Stomach smooth muscle (tissue), 2 donors: ENCODE measurements around the gene CCDC68.
"Not testable (repeated sequence)": the region's sequence is repeated elsewhere in the genome, so short reads cannot be mapped to it uniquely, and the experiment has no call there.

Source experiments
- H3K27ac ChIP-seq: one replicate; pipeline ENCODE4 v1.7.0; 2013; ENCODE audit warnings: mild to moderate bottlenecking, low read length, inconsistent platforms
- H3K27me3 ChIP-seq, 2 donors: one replicate each; pipeline ENCODE4 v1.7.0; 2013; ENCODE audit warnings: low read length in 2 of 2; ENCODE audit not compliant: insufficient read depth in 2 of 2, control insufficient read depth in 1 of 2
- H3K36me3 ChIP-seq, 2 donors: one replicate each; pipeline ENCODE4 v1.7.0; 2013; ENCODE audit warnings: low read length in 2 of 2; ENCODE audit not compliant: control insufficient read depth in 2 of 2, insufficient read depth in 2 of 2
- H3K4me1 ChIP-seq: one replicate; pipeline ENCODE4 v1.7.0; 2013; ENCODE audit warnings: low read length; ENCODE audit not compliant: control insufficient read depth, insufficient read depth
- H3K4me3 ChIP-seq, 2 donors: one replicate each; pipeline ENCODE4 v1.7.0; 2013; ENCODE audit warnings: low read length in 2 of 2
- H3K9ac ChIP-seq, 2 donors: one replicate each; pipeline ENCODE4 v1.7.0; 2013; ENCODE audit warnings: low read length in 2 of 2, mild to moderate bottlenecking in 1 of 2
- H3K9me3 ChIP-seq, 2 donors: one replicate each; pipeline ENCODE4 v1.7.0; 2013; ENCODE audit warnings: low read length in 2 of 2; ENCODE audit not compliant: control insufficient read depth in 2 of 2
- donor health status: healthy.
- donor health status: Pancreatic carcinoma.

Gene CCDC68

DNA sequence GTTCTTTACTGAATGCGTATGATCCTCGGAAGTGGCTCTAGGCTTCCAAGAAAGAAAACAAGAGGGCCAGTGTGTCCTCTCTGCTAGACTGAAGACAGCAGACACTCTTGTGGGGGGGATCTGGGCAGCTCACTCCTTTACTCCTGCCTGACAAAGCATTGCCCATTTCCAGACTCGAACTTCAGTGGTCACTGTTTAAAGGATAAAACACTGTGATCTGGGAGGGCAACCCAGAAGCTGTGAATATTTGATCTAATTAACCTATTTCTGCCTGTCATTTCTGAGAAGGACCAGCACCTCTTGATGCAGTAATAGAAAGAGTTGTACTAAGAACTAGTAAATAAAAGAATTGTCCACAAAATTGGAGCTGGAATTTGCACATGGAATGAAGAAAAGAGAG, 24.5 kb upstream of the CCDC68 start:
- no peaks in the 10 kb centered on the region for H3K4me1 ChIP-seq
- H3K4me3 ChIP-seq, result no peak overlapping the region
- no peaks in the 10 kb centered on the region for H3K27me3 ChIP-seq
- H3K27ac ChIP-seq, result no peak overlapping the region
- H3K9ac ChIP-seq, result no peak overlapping the region
- H3K9me3 ChIP-seq, result no peaks in the 10 kb centered on the region
- no peaks in the 10 kb centered on the region for H3K36me3 ChIP-seq

DNA sequence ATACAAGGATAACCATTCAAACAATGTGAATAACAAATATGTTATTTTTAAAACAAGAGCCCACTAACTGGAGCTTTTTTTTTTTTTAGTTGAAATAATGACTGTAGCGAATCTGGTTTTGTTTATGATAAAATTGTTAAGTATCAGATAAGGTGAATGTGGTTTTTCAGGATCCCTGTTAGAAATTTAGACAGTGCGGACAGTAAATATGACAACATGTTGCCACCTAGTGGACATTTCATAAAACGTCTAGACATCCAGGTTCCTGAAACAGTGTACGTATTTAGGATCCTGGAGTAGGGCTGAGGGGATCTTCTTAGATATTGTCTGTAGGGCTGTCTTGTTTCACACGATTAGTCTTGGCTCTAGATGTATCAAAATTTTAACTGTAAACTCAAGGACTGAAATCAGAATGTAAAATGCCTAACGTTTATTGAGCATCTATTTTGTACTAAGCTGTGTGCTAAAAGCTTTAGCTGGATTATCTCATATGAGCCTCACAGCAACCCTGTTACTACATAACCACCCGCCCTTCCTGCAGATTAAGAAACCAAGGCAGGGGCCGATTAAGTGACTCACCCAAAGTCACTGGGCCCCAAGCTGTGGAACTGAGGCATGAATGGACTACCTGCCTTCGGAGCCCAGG, 23.9 kb upstream of the CCDC68 start:
- Histone ChIP-seq H3K9ac (no peak overlapping the region), H3K27ac (no peak overlapping the region)

DNA sequence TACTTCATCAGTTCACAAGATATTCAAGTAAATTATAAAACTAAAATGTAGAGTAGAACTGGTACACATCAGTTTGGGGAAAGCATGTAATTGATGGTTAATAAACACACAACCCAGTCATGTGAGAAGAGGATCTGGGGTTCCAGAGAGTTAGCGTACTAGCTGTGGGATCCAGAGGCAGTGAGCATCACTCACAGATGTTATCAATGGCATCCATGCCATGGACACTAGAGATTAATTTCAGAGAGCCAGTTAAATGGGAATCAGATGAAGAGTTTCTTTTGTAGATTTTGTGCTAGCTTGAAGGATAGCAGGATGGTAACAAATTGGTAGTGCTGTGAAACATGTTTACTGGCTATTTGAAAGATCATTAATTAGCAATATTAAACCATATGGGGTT, 21.8 kb upstream of the CCDC68 start:
- H3K27me3 ChIP-seq, result no peaks in the 10 kb centered on the region
- H3K36me3 ChIP-seq, result no peaks in the 10 kb centered on the region
- H3K4me1 ChIP-seq, result no peaks in the 10 kb centered on the region
- no peak overlapping the region for H3K4me3 ChIP-seq
- no peak overlapping the region for H3K9ac ChIP-seq
- peaks cover 0 to 3% of the 10 kb centered on the region in 2 donors for H3K9me3 ChIP-seq
- H3K27ac ChIP-seq, result no peak overlapping the region

More for the DNA sequence above, 23.9 kb upstream of the CCDC68 start:
- Histone ChIP-seq H3K27me3 (no peaks in the 10 kb centered on the region), H3K4me1 (no peaks in the 10 kb centered on the region), H3K9me3 (no peaks in the 10 kb centered on the region), H3K36me3 (no peaks in the 10 kb centered on the region), H3K4me3 (no peak overlapping the region)

DNA sequence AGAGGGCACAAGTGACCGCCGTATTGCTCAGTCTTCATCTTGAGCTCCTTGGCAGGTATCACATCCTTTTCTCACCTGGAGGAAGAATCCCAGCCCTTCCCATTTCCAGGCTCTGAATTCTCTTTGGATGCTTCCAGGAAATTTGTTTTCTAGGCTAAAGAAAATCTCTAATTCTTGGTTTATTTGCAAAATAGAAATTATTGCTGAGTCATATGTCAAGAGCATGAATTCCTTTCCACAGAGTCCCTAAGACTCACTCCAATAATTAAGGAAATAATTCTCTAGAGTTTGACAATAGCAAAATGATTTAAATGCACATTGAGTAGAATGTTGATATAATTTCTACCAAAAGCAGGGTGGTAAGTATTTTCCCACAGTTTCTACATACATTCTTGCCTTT, 16.3 kb upstream of the CCDC68 start:
- Histone ChIP-seq H3K4me3 (no peak overlapping the region), H3K9ac (no peak overlapping the region), H3K27ac (no peak overlapping the region), H3K36me3 (no peaks in the 10 kb centered on the region), H3K27me3 (no peaks in the 10 kb centered on the region), H3K9me3 (peaks cover 0 to 3% of the 10 kb centered on the region in 2 donors), H3K4me1 (no peaks in the 10 kb centered on the region)

DNA sequence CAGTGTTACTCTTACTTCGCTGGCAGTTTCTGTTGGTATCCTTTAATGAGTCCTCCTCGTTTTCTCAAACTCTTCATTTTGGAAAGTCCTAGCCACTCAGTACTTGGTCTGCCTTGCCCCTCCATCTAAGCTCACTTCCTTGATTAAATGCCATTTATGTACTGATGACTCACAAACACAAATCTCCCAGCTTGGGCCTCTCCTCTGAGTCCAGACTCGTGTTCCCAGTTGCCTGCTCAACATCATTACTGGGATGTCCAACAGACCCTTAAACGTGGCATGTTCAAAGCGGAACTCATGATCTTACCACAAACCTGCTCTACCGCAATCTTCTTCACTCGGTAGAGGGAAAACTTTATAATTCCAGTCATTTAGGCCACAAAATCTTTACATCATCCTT, 13.8 kb upstream of the CCDC68 start:
- Histone ChIP-seq H3K9me3 (peaks cover 0 to 2% of the 10 kb centered on the region in 2 donors), H3K9ac (no peak overlapping the region), H3K36me3 (no peaks in the 10 kb centered on the region), H3K27me3 (no peaks in the 10 kb centered on the region), H3K4me1 (no peaks in the 10 kb centered on the region), H3K27ac (no peak overlapping the region), H3K4me3 (no peak overlapping the region)

DNA sequence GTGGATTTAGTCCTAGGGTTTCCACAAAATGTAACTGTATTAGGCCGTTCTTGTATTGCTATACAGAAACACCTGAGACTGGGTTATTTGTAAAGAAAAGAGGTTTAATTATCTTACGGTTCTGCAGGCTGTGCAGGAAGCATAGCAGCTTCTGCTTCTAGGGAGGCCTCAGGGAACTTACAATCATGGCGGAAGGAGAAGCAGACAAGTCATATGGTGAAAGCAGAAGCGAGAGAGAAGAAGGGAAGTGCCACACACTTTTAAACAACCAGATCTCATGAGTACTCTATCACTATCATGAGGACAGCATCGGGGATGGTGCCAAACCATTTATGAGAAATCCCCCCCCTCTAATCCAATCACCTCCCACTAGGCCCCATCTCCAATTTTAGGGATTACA, 9.5 kb upstream of the CCDC68 start:
- H3K4me1 ChIP-seq, result no peaks in the 10 kb centered on the region
- no peak overlapping the region for H3K27ac ChIP-seq
- no peaks in the 10 kb centered on the region for H3K27me3 ChIP-seq
- H3K9ac ChIP-seq, result no peak overlapping the region
- no peak overlapping the region for H3K4me3 ChIP-seq
- no peaks in the 10 kb centered on the region for H3K9me3 ChIP-seq
- H3K36me3 ChIP-seq, result no peaks in the 10 kb centered on the region

DNA sequence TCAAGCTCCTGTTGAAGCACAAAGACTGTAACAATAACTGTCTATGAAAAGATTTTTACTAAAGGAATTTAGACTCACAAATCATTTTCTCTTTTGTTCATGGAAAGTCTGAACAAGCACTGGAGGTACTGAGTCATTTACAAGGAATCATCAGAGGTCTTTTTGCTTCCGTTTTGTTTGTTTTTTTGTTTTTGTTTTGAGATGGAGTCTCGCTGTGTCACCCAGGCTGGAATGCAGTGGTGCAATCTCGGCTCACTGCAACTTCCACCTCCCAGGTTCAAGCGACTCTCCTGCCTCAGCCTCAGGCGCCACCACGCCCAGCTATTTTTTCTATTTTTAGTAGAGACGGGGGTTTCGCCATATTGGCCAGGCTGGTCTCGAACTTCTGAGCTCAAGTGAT, 9.0 kb upstream of the CCDC68 start:
- H3K36me3 ChIP-seq, H3K9me3 ChIP-seq, H3K27ac ChIP-seq, H3K4me1 ChIP-seq, H3K4me3 ChIP-seq, H3K9ac ChIP-seq, H3K27me3 ChIP-seq: not testable (repeated sequence)

DNA sequence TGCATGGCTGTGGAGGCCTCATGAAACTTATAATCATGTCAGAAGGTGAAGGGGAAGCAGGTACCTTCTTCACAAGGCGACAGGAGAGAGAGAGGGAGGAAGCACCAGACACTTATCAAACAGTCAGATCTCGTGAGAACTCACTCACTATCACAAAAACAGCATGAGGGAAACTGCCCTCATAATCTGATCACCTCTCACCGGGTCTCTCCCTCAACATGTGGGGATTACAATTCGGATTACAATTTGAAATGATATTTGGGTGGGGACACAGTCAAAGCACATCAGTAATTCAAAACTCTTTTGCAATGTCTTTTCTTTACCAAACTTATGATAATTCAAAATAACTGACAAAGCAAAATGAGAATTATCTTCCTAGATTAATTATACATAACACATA, 8.5 kb upstream of the CCDC68 start:
- H3K27me3 ChIP-seq, result no peaks in the 10 kb centered on the region
- no peaks in the 10 kb centered on the region for H3K4me1 ChIP-seq
- no peak overlapping the region for H3K27ac ChIP-seq
- H3K9me3 ChIP-seq, result no peaks in the 10 kb centered on the region
- no peak overlapping the region for H3K9ac ChIP-seq
- no peaks in the 10 kb centered on the region for H3K36me3 ChIP-seq
- no peak overlapping the region for H3K4me3 ChIP-seq

DNA sequence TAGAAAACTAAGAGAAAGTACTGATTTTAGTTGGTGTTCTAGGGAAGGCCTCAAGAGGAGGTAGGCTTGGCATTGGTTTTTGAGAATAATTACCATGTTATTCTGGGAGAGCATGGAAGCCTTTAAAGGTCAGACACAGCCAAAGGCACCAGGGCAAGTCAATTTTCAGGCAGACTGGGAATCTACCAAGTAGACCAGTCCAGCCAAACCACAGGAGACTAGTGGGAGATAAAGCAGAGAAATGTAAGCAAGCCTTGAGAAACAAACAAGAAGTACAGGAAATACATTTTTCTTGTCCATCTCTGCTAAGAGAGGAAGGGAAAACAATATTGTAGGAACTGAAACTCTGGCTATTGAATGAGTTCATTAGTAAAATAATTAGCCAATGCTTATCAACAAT, 5.5 kb upstream of the CCDC68 start:
- Histone ChIP-seq H3K4me3 (no peak overlapping the region), H3K27me3 (peaks cover 0 to 4% of the 10 kb centered on the region in 2 donors), H3K27ac (no peak overlapping the region), H3K9me3 (no peaks in the 10 kb centered on the region), H3K36me3 (no peaks in the 10 kb centered on the region), H3K9ac (no peak overlapping the region), H3K4me1 (peaks cover 5% of the 10 kb centered on the region)

DNA sequence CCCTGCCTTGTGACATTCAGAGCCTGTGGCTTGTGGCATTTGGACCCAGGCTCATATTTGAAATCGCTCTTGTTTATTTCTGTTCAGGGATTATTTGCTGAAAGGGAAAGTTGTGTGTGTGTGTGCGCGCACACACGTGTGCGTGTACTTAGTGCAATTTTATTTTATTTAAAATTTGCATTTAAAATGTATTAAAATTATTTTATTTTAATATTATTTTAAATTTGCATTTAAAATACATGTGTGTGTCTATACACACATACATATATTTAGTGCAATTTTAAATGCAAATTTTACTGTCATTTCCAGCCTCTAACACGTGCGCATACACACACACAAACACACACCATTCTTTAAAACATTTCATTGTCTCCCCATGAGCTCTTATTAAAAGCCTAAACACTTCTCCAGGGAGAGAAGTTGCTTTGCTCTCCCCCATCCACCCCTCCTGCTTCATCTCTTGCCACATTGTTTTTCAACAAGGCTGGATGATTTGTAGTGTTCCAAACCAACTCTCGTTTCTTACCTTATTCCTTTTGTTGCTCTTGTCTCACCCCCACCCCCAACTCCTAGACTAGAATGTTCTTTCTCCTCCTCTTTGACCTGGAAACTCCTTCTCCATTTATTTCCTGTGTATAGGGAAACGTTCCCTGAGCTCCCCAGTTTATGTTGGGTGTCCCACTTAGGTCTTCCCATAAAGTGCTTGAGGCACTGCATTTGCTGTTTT, 3.8 kb upstream of the CCDC68 start:
- no peak overlapping the region for H3K9ac ChIP-seq
- H3K36me3 ChIP-seq, result no peaks in the 10 kb centered on the region
- H3K27me3 ChIP-seq, result peaks cover 0 to 10% of the 10 kb centered on the region in 2 donors
- H3K27ac ChIP-seq, result no peak overlapping the region
- H3K9me3 ChIP-seq, result no peaks in the 10 kb centered on the region
- peaks cover 11% of the 10 kb centered on the region for H3K4me1 ChIP-seq
- no peak overlapping the region for H3K4me3 ChIP-seq

DNA sequence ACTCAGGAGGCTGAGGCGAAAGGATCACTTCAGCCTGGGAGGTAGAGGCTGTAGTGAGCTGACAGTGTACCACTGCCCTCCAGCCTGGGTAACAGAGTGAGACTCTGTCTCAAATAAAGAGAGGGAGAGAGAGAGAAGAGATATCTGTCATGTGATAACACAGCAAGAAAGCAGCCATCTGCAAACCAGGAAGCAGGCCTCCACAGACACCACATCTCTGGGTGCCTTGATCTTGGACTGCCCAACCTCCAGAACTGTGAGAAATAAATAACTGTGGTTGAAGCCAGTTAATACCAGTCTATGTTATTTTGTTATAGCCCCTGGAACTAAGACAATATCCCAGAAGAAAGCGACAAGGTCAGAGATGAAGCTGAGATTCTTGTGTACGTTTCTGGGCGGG, 2.6 kb upstream of the CCDC68 start:
- H3K36me3 ChIP-seq, result no peaks in the 10 kb centered on the region
- no peak overlapping the region for H3K27ac ChIP-seq
- H3K9ac ChIP-seq, result no peak overlapping the region
- H3K27me3 ChIP-seq, result peaks cover 0 to 10% of the 10 kb centered on the region in 2 donors
- no peak overlapping the region for H3K4me3 ChIP-seq
- H3K9me3 ChIP-seq, result no peaks in the 10 kb centered on the region
- H3K4me1 ChIP-seq, result peaks cover 13% of the 10 kb centered on the region
